ENCODE results near the gene PUS3.

The PUS3 gene

GRCh38 chr11:125949271-125950177 is 46.5 kb upstream of the PUS3 start:
- H3K4me3 ChIP-seq (ENCODE audit: low read depth, low read length): no peak overlapping the region
- H3K9me3 ChIP-seq (ENCODE audit: severe bottlenecking): no peaks in the 10 kb centered on the region
- H3K36me3 ChIP-seq: no peaks in the 10 kb centered on the region
- DNase-seq: no peak
- no peak for TF ChIP-seq CTCF (IDR thresholded peaks at IDR 0.05; ENCODE audit: low read depth, low read length)
- H3K27me3 ChIP-seq (ENCODE audit: insufficient read depth, low read depth, severe bottlenecking): no peaks in the 10 kb centered on the region
- no peak overlapping the region for H3K27ac ChIP-seq

- Histone ChIP-seq H3K27me3 (ENCODE audit: insufficient read depth, low read depth, severe bottlenecking) (no peaks in the 10 kb centered on the region), H3K27ac (no peak overlapping the region), H3K9me3 (ENCODE audit: severe bottlenecking) (no peaks in the 10 kb centered on the region), H3K36me3 (no peaks in the 10 kb centered on the region), H3K4me3 (ENCODE audit: low read depth, low read length) (no peak overlapping the region)
- no peak for TF ChIP-seq CTCF (IDR thresholded peaks at IDR 0.05; ENCODE audit: low read depth, low read length)
- no peak for DNase-seq
Observed at GRCh38 chr11:125948278-125949051, 45.5 kb upstream of the PUS3 start.

- H3K4me3 ChIP-seq (ENCODE audit: low read depth, low read length): no peak overlapping the region
- DNase-seq: no peak
- no peaks in the 10 kb centered on the region for H3K27me3 ChIP-seq (ENCODE audit: insufficient read depth, low read depth, severe bottlenecking)
- no peak for TF ChIP-seq CTCF (IDR thresholded peaks at IDR 0.05; ENCODE audit: low read depth, low read length)
- no peaks in the 10 kb centered on the region for H3K36me3 ChIP-seq
- H3K27ac ChIP-seq: no peak overlapping the region
- no peaks in the 10 kb centered on the region for H3K9me3 ChIP-seq (ENCODE audit: severe bottlenecking)
Observed at GRCh38 chr11:125947419-125948277, 44.6 kb upstream of the PUS3 start.

GRCh38 chr11:125946712-125947418 is 43.9 kb upstream of the PUS3 start:
- H3K27ac ChIP-seq: no peak overlapping the region
- H3K27me3 ChIP-seq (ENCODE audit: insufficient read depth, low read depth, severe bottlenecking): no peaks in the 10 kb centered on the region
- no peak overlapping the region for H3K4me3 ChIP-seq (ENCODE audit: low read depth, low read length)
- no peak for TF ChIP-seq CTCF (IDR thresholded peaks at IDR 0.05; ENCODE audit: low read depth, low read length)
- H3K9me3 ChIP-seq (ENCODE audit: severe bottlenecking): no peaks in the 10 kb centered on the region
- H3K36me3 ChIP-seq: no peaks in the 10 kb centered on the region
- no peak for DNase-seq
